ENCODE results near the gene PRSS12. TPM values are rescaled to one million over a fixed set of nuclear protein-coding genes. Genes with fewer than 3 reads are reported as not detected.

The PRSS12 gene
- polyA plus RNA-seq, 1 donor from 2014 or later: 1.1 TPM

- Histone ChIP-seq H3K4me2 (ENCODE audit: low read length) (no peak overlapping the region), H3K36me3 (ENCODE audit: insufficient read depth, low read length) (no peaks in the 10 kb centered on the region), H4K20me1 (ENCODE audit: insufficient read depth) (no peaks in the 10 kb centered on the region), H3K9me3 (ENCODE audit: low read length) (no peaks in the 10 kb centered on the region), H3K9me2 (ENCODE audit: insufficient read depth, low read length) (no peaks in the 10 kb centered on the region), H3K27ac (ENCODE audit: low read length) (no peak overlapping the region), H3K79me2 (replicated peaks; ENCODE audit: insufficient read depth, low read length) (no peaks in the 10 kb centered on the region), H2AFZ (ENCODE audit: low read depth, low read length) (no peak overlapping the region), H3F3A (ENCODE audit: insufficient read depth, low read length, poor library complexity, severe bottlenecking) (no peaks in the 10 kb centered on the region), H3K27me3 (ENCODE audit: insufficient read depth, low read depth, low read length) (no peaks in the 10 kb centered on the region), H3K4me3 (ENCODE audit: low read length) (no peak overlapping the region), H3K9ac (ENCODE audit: low read length) (no peak overlapping the region)
- TF ChIP-seq CTCF (IDR thresholded peaks at IDR 0.05; ENCODE audit: poor library complexity, severe bottlenecking) (no peak), REST (IDR thresholded peaks at IDR 0.05; ENCODE audit: borderline replicate concordance) (no peak), MXI1 (conservative IDR thresholded peaks at IDR 0.05; ENCODE audit: poor library complexity, severe bottlenecking) (no peak), RAD21 (conservative IDR thresholded peaks at IDR 0.05) (no peak), SMC3 (conservative IDR thresholded peaks at IDR 0.05; ENCODE audit: poor library complexity) (no peak), POLR2AphosphoS5 (IDR thresholded peaks at IDR 0.05) (no peak), TAF1 (IDR thresholded peaks at IDR 0.05; ENCODE audit: low read depth) (no peak), EP300 (conservative IDR thresholded peaks at IDR 0.05; ENCODE audit: poor library complexity, severe bottlenecking) (no peak), EZH2 (IDR thresholded peaks at IDR 0.05; ENCODE audit: borderline replicate concordance, insufficient read depth, low read length, poor library complexity, severe bottlenecking) (no peak)
These were observed 45.7 kb upstream of the PRSS12 start for GRCh38 chr4:118398226-118399090.

- no peaks in the 10 kb centered on the region for H3K9me3 ChIP-seq (ENCODE audit: low read length)
- H3K9me2 ChIP-seq (ENCODE audit: insufficient read depth, low read length): no peaks in the 10 kb centered on the region
- no peak overlapping the region for H3K27ac ChIP-seq (ENCODE audit: low read length)
- TF ChIP-seq MXI1 (conservative IDR thresholded peaks at IDR 0.05; ENCODE audit: poor library complexity, severe bottlenecking) (no peak), EZH2 (IDR thresholded peaks at IDR 0.05; ENCODE audit: borderline replicate concordance, insufficient read depth, low read length, poor library complexity, severe bottlenecking) (no peak), POLR2AphosphoS5 (IDR thresholded peaks at IDR 0.05) (no peak)
- H3K4me2 ChIP-seq (ENCODE audit: low read length): no peak overlapping the region
- H3K27me3 ChIP-seq (ENCODE audit: insufficient read depth, low read depth, low read length): no peaks in the 10 kb centered on the region
- no peaks in the 10 kb centered on the region for H3K79me2 ChIP-seq (replicated peaks; ENCODE audit: insufficient read depth, low read length)
- H3F3A ChIP-seq (ENCODE audit: insufficient read depth, low read length, poor library complexity, severe bottlenecking): no peaks in the 10 kb centered on the region
- H3K4me3 ChIP-seq (ENCODE audit: low read length): no peak overlapping the region
- H3K36me3 ChIP-seq (ENCODE audit: insufficient read depth, low read length): no peaks in the 10 kb centered on the region
- H3K9ac ChIP-seq (ENCODE audit: low read length): no peak overlapping the region
- no peaks in the 10 kb centered on the region for H4K20me1 ChIP-seq (ENCODE audit: insufficient read depth)
- no peak overlapping the region for H2AFZ ChIP-seq (ENCODE audit: low read depth, low read length)
These were observed 44.8 kb upstream of the PRSS12 start for GRCh38 chr4:118397623-118397979.

Data from neural cell (in vitro differentiated cells).